ENCODE data around the gene CSTA.
A peak's percentile ranks its signal among the peaks of the same experiment; 100 is the strongest.

CSTA gene

GRCh38 chr3:122382888-122383666 lies 58.0 kb downstream of the CSTA start, which contains the start of gene MIX23:
Gene MIX23 (minus strand): TSS chr3:122383231. CDS start chr3:122383224, 7 bp downstream.
- DNase-seq, result peak; percentile 92

- peak; percentile 98 for DNase-seq
Measured at GRCh38 chr3:122383771-122384697, 59.0 kb downstream of the CSTA start, which contains the start of gene FAM162A. Gene FAM162A (plus strand): TSS chr3:122384182. CDS start chr3:122384266, 84 bp downstream.

GRCh38 chr3:122387709-122388108 lies 62.7 kb downstream of the CSTA start:
- DNase-seq, result no peak

- no peak for DNase-seq
Measured at GRCh38 chr3:122389197-122389596, 64.1 kb downstream of the CSTA start.

GRCh38 chr3:122389892-122390291 lies 64.8 kb downstream of the CSTA start:
- no peak for DNase-seq

- DNase-seq, result no peak
Measured at GRCh38 chr3:122390665-122391064, 65.6 kb downstream of the CSTA start.

Measured in islet precursor cell (in vitro differentiated cells).